HCT116 (cell line): ENCODE results near the gene RABGEF1. TPM values are rescaled to one million over a fixed set of nuclear protein-coding genes. Genes with fewer than 3 reads are reported as not detected.

Experiments used
- ATAC-seq: fragments of 200-7000 bp; cut with Tn5 transposase; 2 replicates; pipeline ENCODE4 v1.9.1; 2020; ENCODE audit warnings: mild to moderate bottlenecking, moderate library complexity
- BruUV-seq: library from RNA; stranded (reverse); fragments of 400-500 nt; replicated peaks from 2 replicates; lab custom pipeline; 2021; lab: Mats Ljungman, UMichigan
- CTCF ChIA-PET: fragments of 300-600 bp; sonication (Branson Sonifier 250); formaldehyde crosslinking; loops from one replicate; lab custom pipeline; 2021; ENCODE audit warnings: antibody characterized with exemption; lab: Charles Lee
- POLR2A ChIA-PET: fragments of 300-600, 350-600 bp; sonication (Branson Sonifier 250); formaldehyde crosslinking; loops from one replicate; lab custom pipeline; 2021; ENCODE audit warnings: antibody characterized with exemption; lab: Charles Lee
- RAD21 ChIA-PET, 2 experiments: fragments of 300-600 bp; sonication (Branson Sonifier 250); formaldehyde crosslinking; loops; one replicate each; lab custom pipeline; 2023; ENCODE audit warnings: low total read pairs in 2 of 2; ENCODE audit not compliant: uncharacterized antibody in 2 of 2, unreplicated experiment in 2 of 2, low non-redundant PET in 1 of 2; lab: Charles Lee
- DNase-seq: peaks from one replicate; pipeline ENCODE4 v3.0.0-alpha.2; 2010; ENCODE audit warnings: low read depth, low spot score
- H2AFZ ChIP-seq: fragments of 200-600 bp; shearing (Covaris generic), sonication (generic); 2 replicates; pipeline ENCODE4 v1.6.1; 2017; ENCODE audit warnings: low read depth, mixed run types, mixed read lengths, antibody characterized with exemption, low read length; ENCODE audit not compliant: poor library complexity, severe bottlenecking
- H3K27ac ChIP-seq: 2 replicates; pipeline ENCODE4 v1.5.1; 2012; ENCODE audit warnings: low read depth, low read length
- H3K27me3 ChIP-seq: fragments of 200-600 bp; sonication (generic); 2 replicates; pipeline ENCODE4 v1.6.1; 2016; ENCODE audit warnings: mixed run types, low read length, mixed read lengths; ENCODE audit not compliant: insufficient read depth
- H3K36me3 ChIP-seq, 2 experiments: fragments of 200-500 bp in 1 of 2; fragments of 200-600 bp in 1 of 2; sonication (Bioruptor generic) in 1 of 2; sonication (generic) in 1 of 2; 2 replicates each; pipeline versions ENCODE4 v1.5.1 to v1.6.1; 2014 to 2016; ENCODE audit warnings: low read length in 2 of 2, inconsistent platforms in 1 of 2, mixed read lengths in 1 of 2, mixed run types in 1 of 2; ENCODE audit not compliant: insufficient read depth in 2 of 2, control insufficient read depth in 1 of 2
- H3K4me1 ChIP-seq, 2 experiments: fragments of 200-600 bp in 1 of 2; sonication (generic) in 1 of 2; 2 replicates each; pipeline versions ENCODE4 v1.5.1 to v1.6.1; 2012 to 2017; ENCODE audit warnings: low read length in 2 of 2, inconsistent platforms in 1 of 2, mild to moderate bottlenecking in 1 of 2, mixed read lengths in 1 of 2, mixed run types in 1 of 2, moderate library complexity in 1 of 2; ENCODE audit not compliant: insufficient read depth in 2 of 2, control insufficient read depth in 1 of 2
- H3K4me2 ChIP-seq: fragments of 200-600 bp; sonication (generic); 2 replicates; pipeline ENCODE4 v1.6.1; 2017; ENCODE audit warnings: mixed run types, low read length, mixed read lengths
- H3K4me3 ChIP-seq, 2 experiments: fragments of 200-600 bp in 1 of 2; sonication (generic) in 1 of 2; replicated peaks in 1 of 2; 2 replicates each; pipeline ENCODE4 v1.5.1; 2011 to 2016; ENCODE audit warnings: low read length in 2 of 2, control low read depth in 1 of 2, low read depth in 1 of 2, mild to moderate bottlenecking in 1 of 2, mixed read lengths in 1 of 2, mixed run types in 1 of 2
- H3K79me2 ChIP-seq: fragments of 200-600 bp; sonication (generic); 2 replicates; pipeline ENCODE4 v1.6.1; 2017; ENCODE audit warnings: mild to moderate bottlenecking, mixed run types, low read length, moderate library complexity, mixed read lengths; ENCODE audit not compliant: insufficient read depth
- H3K9ac ChIP-seq: fragments of 200-600 bp; sonication (generic); 2 replicates; pipeline ENCODE4 v1.6.1; 2016; ENCODE audit warnings: low read length, mixed read lengths
- H3K9me2 ChIP-seq: fragments of 200-600 bp; sonication (generic), shearing (Covaris generic); 2 replicates; pipeline ENCODE4 v1.6.1; 2017; ENCODE audit warnings: mixed run types, mild to moderate bottlenecking, moderate library complexity; ENCODE audit not compliant: insufficient read depth
- H3K9me3 ChIP-seq, 2 experiments: fragments of 200-500 bp in 1 of 2; fragments of 200-600 bp in 1 of 2; sonication (Bioruptor generic) in 1 of 2; sonication (generic) in 1 of 2; 2 replicates each; pipeline ENCODE4 v1.6.1; 2014 to 2017; ENCODE audit warnings: low read length in 2 of 2, mixed read lengths in 2 of 2, inconsistent platforms in 1 of 2, low read depth in 1 of 2, mild to moderate bottlenecking in 1 of 2, mixed run types in 1 of 2, moderate library complexity in 1 of 2; ENCODE audit not compliant: control insufficient read depth in 1 of 2, insufficient read depth in 1 of 2
- H4K20me1 ChIP-seq: fragments of 200-600 bp; sonication (generic), shearing (Covaris generic); 2 replicates; pipeline ENCODE4 v1.6.1; 2017; ENCODE audit warnings: mixed run types, mild to moderate bottlenecking, moderate library complexity; ENCODE audit not compliant: insufficient read depth
- CBX3 ChIP-seq: IDR thresholded peaks from 2 replicates; pipeline ENCODE4 v1.6.1; 2012; ENCODE audit warnings: low read depth
- EZH2phosphoT487 ChIP-seq: fragments of 200-600 bp; IDR thresholded peaks from 2 replicates; pipeline ENCODE4 v1.6.1; 2018; ENCODE audit warnings: antibody characterized with exemption, borderline replicate concordance
- FOSL1 ChIP-seq: IDR thresholded peaks from 2 replicates; pipeline ENCODE4 v1.6.1; 2012; ENCODE audit warnings: low read depth
- MAX ChIP-seq: IDR thresholded peaks from 2 replicates; pipeline ENCODE4 v1.6.1; 2012
- POLR2A ChIP-seq: IDR thresholded peaks from 2 replicates; pipeline ENCODE4 v1.7.0; 2011; ENCODE audit warnings: borderline replicate concordance; ENCODE audit not compliant: insufficient read depth, insufficient read length; ENCODE audit errors: extremely low read depth
- REST ChIP-seq: IDR thresholded peaks from 2 replicates; pipeline ENCODE4 v1.6.1; 2012; ENCODE audit warnings: low read depth
- SIN3A ChIP-seq: IDR thresholded peaks from 2 replicates; pipeline ENCODE4 v1.6.1; 2012; ENCODE audit warnings: low read depth
- SRF ChIP-seq: IDR thresholded peaks from 2 replicates; pipeline ENCODE4 v1.6.1; 2012; ENCODE audit warnings: low read depth
- YY1 ChIP-seq: IDR thresholded peaks from 2 replicates; pipeline ENCODE4 v1.6.1; 2011; ENCODE audit warnings: low read length, low read depth, moderate library complexity, mild to moderate bottlenecking; ENCODE audit not compliant: insufficient replicate concordance; ENCODE audit errors: extremely low read depth
- ZFX ChIP-seq: fragments of 450-650 bp; IDR thresholded peaks from 2 replicates; pipeline ENCODE4 v1.6.1; 2017
- intact Hi-C: fragments of 100-400 bp; cut with micrococcal nuclease; formaldehyde crosslinking; loops from 2 replicates; pipeline ENCODE4 v1.10.0; 2022
- total RNA-seq: library from RNA; stranded (reverse); gene quantifications from one replicate; pipeline ENCODE4 v1.2.1, GENCODE V29; 2021; ENCODE audit not compliant: unreplicated experiment

The RABGEF1 gene
- total RNA-seq, 1 experiment from 2014 or later: 22.9 TPM

GRCh38 chr7:66728571-66728970, 12.0 kb upstream of the RABGEF1 start (continued):
- TF ChIP-seq ZFX (no peak), REST (no peak), CBX3 (no peak), YY1 (no peak), EZH2phosphoT487 (no peak), SIN3A (no peak), FOSL1 (no peak), MAX (no peak), POLR2A (no peak)

GRCh38 chr7:66729274-66729673, 11.3 kb upstream of the RABGEF1 start:
- H3K4me2 ChIP-seq: no peak overlapping the region
- H2AFZ ChIP-seq: no peak overlapping the region
- POLR2A ChIA-PET: no interaction called here
- CTCF ChIA-PET: no interaction called here
- peaks cover 0 to 5% of the 10 kb centered on the region in 2 experiments; a peak in 1 of 4 replicates for H3K36me3 ChIP-seq
- H3K9ac ChIP-seq: no peak overlapping the region
- BruUV-seq: no TSS peak
- H3K9me2 ChIP-seq: no peaks in the 10 kb centered on the region
- no peak overlapping the region for H3K4me3 ChIP-seq
- H3K79me2 ChIP-seq: no peaks in the 10 kb centered on the region
- ATAC-seq (no peak), DNase-seq (no peak)
- H3K9me3 ChIP-seq: 0 out of 4 replicates have a peak, but pooled peaks cover 0 to 4% of the 10 kb centered on the region in 2 experiments
- intact Hi-C loops: no loop called here
- H3K4me1 ChIP-seq: no peaks in the 10 kb centered on the region
- RAD21 ChIA-PET: no interaction called here
- no peak overlapping the region for H3K27ac ChIP-seq
- TF ChIP-seq SIN3A: no peak
- no peak for TF ChIP-seq MAX
- no peak for TF ChIP-seq SRF
- no peaks in the 10 kb centered on the region for H4K20me1 ChIP-seq
- no peaks in the 10 kb centered on the region for H3K27me3 ChIP-seq
